Heart right ventricle (tissue), 16 donors: Measurements from ENCODE around the gene PPP1R9B. TPM values are rescaled to one million over a fixed set of nuclear protein-coding genes. Genes with fewer than 3 reads are reported as not detected.

Source experiments
- ATAC-seq, 8 donors: fragments of 200-7000 bp; cut with Tn5 transposase; one replicate each; pipeline ENCODE4 v1.9.1; 2020; ENCODE audit warnings: mild to moderate bottlenecking in 8 of 8, moderate library complexity in 8 of 8, moderate number of reproducible peaks in 1 of 8
- DNase-seq, 2 donors: peaks; one replicate each; pipeline ENCODE4 v3.0.0-alpha.2; 2020
- H3K27ac ChIP-seq, 10 donors: fragments of 200-600 bp; sonication (generic) in 2 of 10; one replicate each; pipeline versions ENCODE4 v1.5.0 to v1.8.0; 2020 to 2022; ENCODE audit warnings: mild to moderate bottlenecking in 3 of 10
- H3K27me3 ChIP-seq, 7 donors: fragments of 200-600 bp; one replicate each; pipeline ENCODE4 v1.8.0; 2021 to 2022; ENCODE audit warnings: mild to moderate bottlenecking in 2 of 7
- H3K36me3 ChIP-seq, 9 donors: fragments of 200-600 bp; sonication (generic) in 1 of 9; one replicate each; pipeline versions ENCODE4 v1.5.0 to v1.8.0; 2020 to 2022; ENCODE audit warnings: mild to moderate bottlenecking in 2 of 9
- H3K4me1 ChIP-seq, 9 donors: fragments of 200-600 bp; sonication (generic) in 1 of 9; one replicate each; pipeline versions ENCODE4 v1.5.0 to v1.8.0; 2020 to 2022; ENCODE audit warnings: mild to moderate bottlenecking in 4 of 9
- H3K4me3 ChIP-seq, 10 donors: fragments of 200-600 bp; sonication (generic) in 2 of 10; one replicate each; pipeline versions ENCODE4 v1.5.0 to v1.8.0; 2020 to 2022; ENCODE audit warnings: mild to moderate bottlenecking in 7 of 10, moderate library complexity in 2 of 10
- H3K9me3 ChIP-seq, 11 donors: fragments of 200-600 bp in 10 of 11; sonication (generic) in 2 of 11; one replicate each; pipeline versions ENCODE4 v1.5.0 to v1.8.0; 2013 to 2022; ENCODE audit warnings: mild to moderate bottlenecking in 2 of 11, control low read depth in 1 of 11, moderate library complexity in 1 of 11
- WGBS, 2 donors: extraction: QIAGEN DNeasy Blood & Tissue Kit; methylation state at CpG; one replicate each; pipeline ENCODE4 v1.1.7; 2013; ENCODE audit warnings: inconsistent platforms in 1 of 2; 5-methylcytosine and 5-hydroxymethylcytosine counted together
- intact Hi-C, 10 donors: fragments of 100-400 bp; cut with DNase I; formaldehyde crosslinking; loops; one replicate each; pipeline versions ENCODE4 v1.11.1 to v1.14.2; 2022
- polyA plus RNA-seq, 2 donors: library from polyadenylated mRNA; stranded (reverse); fragments of 200-250 nt; gene quantifications; one replicate each; pipeline ENCODE4 v1.2.3, GENCODE V29; 2013
- total RNA-seq, 10 donors: library from RNA; stranded (reverse); fragmentation: NEBNext Ultra II Directional in 3 of 10; extraction: Animal tissue kit (Norgen Biotek cat#: 25700) in 3 of 10; gene quantifications; one replicate each; pipeline versions ENCODE4 v1.2.1 to v1.2.4, GENCODE V29; 2021 to 2023
- TF ChIP-seq, protein P1 (sequence below), 9 donors: fragments of 200-600 bp; sonication (generic) in 2 of 9; IDR thresholded peaks; one replicate each; pipeline versions ENCODE4 v1.5.0 to v1.8.0; 2021 to 2022; ENCODE audit warnings: antibody characterized with exemption in 9 of 9, mild to moderate bottlenecking in 5 of 9, moderate library complexity in 1 of 9
- donor health status: Arrhythmogenic right ventricular cardiomyopathy.
- donor health status: ischemic (EF 13 %, LVEDD 7.1; RV severe dilation, severe dysfunction).
- donor health status: healthy with polysubstance abuse.
- donor health status: DM: no; HTN: yes; CAD: no.
- donor health status: DM: no; HTN: no; CAD: no.
- donor health status: ischemic (EF 25% LVEDD 6.9; RV normal size, moderate dysfunction).
- donor health status: ischemic (EF 25% LVEDD 5.7; RV mildly dilated, moderate dysfunction).
- donor health status: healthy.
- donor health status: DM: yes; HTN: yes; CAD: no.
- donor health status: Ischemic cardiomyopathy.
- donor health status: ischemic (EF 35%, LVEDD 5.7; RV mildly dilated, moderate dysfunction).
- donor health status: nonischemic (EF 11% LVEDD 7.7; RV severe dilation, severe dysfunction).
- donor health status: DM: yes; HTN: yes; CAD: no.
- donor health status: PGD.
- donor health status: ischemic (EF 29% LVEDD 5.4; RV normal size, mild dysfunction).
- donor health status: nonischemic (EF 23%, LVEDD 6.1; RV moderate dilation, normal function).

PPP1R9B gene
- total and polyA plus RNA-seq, 12 donors: 17.3 to 45.4 (median 26.9) TPM

DNA sequence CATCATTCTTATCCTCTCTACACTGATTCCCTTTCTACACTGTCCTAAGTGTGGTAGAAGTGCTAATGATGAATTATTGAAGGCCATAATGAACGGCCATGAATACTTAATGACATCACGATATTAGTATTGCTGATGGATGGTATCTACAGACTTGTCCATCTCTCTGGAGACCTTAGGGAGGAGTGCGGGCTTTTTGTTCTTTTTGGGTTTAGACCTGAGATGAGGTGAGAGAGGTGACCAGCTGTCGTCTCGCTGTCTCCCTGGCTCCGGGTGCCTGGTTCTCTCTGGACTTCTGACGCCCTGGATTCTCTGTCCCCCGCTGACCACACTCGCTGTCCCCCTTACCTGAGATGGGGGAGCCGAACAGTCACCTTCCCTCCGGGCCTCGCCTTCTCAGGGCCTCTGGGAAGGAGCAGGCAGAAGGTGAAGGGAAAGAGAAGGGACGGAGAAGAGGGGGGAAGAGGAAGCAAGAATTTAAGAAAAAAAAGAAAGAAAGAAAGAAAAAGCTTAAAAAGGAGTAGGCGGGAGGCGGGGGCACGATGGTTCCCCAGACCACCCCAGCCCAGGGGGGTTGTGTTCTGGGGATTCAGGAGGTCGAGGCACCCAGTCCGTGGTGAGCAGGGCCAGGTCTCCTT is 32.4 kb upstream of the PPP1R9B start:
- H3K4me3 ChIP-seq: no peak overlapping the region
- 79 to 87% methylated on average over 18 of the region's 18 CpGs for WGBS, 2 donors
- ATAC-seq: no peak
- H3K4me1 ChIP-seq: peaks cover 10 to 31% (median 11%) of the 10 kb centered on the region in 9 donors
- no peaks in the 10 kb centered on the region for H3K27me3 ChIP-seq
- TF ChIP-seq, protein P1, sequence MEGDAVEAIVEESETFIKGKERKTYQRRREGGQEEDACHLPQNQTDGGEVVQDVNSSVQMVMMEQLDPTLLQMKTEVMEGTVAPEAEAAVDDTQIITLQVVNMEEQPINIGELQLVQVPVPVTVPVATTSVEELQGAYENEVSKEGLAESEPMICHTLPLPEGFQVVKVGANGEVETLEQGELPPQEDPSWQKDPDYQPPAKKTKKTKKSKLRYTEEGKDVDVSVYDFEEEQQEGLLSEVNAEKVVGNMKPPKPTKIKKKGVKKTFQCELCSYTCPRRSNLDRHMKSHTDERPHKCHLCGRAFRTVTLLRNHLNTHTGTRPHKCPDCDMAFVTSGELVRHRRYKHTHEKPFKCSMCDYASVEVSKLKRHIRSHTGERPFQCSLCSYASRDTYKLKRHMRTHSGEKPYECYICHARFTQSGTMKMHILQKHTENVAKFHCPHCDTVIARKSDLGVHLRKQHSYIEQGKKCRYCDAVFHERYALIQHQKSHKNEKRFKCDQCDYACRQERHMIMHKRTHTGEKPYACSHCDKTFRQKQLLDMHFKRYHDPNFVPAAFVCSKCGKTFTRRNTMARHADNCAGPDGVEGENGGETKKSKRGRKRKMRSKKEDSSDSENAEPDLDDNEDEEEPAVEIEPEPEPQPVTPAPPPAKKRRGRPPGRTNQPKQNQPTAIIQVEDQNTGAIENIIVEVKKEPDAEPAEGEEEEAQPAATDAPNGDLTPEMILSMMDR (IDR thresholded peaks at IDR 0.05): no peak
- no peak for DNase-seq
- intact Hi-C loops: no loop called here
- no peaks in the 10 kb centered on the region for H3K9me3 ChIP-seq
- H3K36me3 ChIP-seq: peaks cover 0 to 33% (median 8%) of the 10 kb centered on the region in 9 donors
- peak overlapping the region in 1 of 10 donors; percentile 36 for H3K27ac ChIP-seq

DNA sequence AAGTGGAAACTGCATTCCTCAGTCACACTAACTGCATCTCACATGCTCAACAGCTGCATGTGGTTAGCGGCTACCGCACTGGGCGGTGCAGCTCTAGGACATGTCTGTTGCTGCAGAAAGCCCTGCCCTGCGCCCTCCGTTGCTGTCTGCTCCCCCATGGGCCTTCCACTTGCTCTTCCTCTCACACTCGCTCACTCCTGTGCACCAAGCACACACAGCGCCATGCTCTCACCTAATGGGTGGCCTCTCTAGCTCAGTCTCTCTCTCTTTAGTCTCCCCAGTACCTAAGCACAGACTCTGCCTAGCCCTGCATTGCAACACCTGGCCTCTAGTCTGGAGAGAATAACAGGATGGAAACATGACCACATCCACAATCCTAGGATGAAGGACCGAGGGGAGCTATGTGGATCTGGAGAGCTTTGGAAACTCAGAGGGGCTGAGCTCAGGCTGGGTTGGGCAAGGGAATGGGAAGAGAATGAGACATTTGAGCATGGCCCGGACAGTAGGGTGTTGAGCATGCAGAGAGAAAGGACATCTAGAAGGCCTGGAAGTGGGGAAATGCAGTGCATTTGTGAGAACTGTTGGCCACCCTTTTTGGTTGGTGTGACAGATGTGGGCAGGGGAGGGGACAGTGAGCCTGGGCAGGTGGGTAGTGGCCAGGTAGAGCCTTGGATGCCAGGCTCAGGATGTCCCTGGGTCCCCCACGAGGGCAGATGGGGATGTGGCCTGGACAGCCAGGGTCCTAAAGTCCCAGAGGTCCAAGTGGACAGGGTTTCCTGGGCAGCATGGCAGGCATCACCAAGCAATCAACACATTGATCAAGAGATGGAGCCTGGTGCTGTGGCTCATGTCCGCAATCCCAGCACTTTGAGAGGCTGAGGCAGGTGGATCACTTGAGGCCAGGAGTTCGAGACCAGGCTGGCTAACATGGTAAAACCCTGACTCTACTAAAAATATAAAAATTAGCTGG is 31.4 kb upstream of the PPP1R9B start:
- Histone ChIP-seq H3K9me3 (no peaks in the 10 kb centered on the region), H3K4me1 (peaks cover 17 to 41% (median 21%) of the 10 kb centered on the region in 9 donors), H3K27ac (peak overlapping the region in 2 of 10 donors; percentile 4 to 7), H3K27me3 (no peaks in the 10 kb centered on the region), H3K36me3 (peaks cover 0 to 23% (median 8%) of the 10 kb centered on the region in 9 donors), H3K4me3 (no peak overlapping the region)
- 80 to 82% methylated on average over 12 of the region's 12 CpGs for WGBS, 2 donors
- no peak for DNase-seq
- intact Hi-C loops: no loop called here
- ATAC-seq: no peak
- TF ChIP-seq, protein P1 (IDR thresholded peaks at IDR 0.05): no peak

DNA sequence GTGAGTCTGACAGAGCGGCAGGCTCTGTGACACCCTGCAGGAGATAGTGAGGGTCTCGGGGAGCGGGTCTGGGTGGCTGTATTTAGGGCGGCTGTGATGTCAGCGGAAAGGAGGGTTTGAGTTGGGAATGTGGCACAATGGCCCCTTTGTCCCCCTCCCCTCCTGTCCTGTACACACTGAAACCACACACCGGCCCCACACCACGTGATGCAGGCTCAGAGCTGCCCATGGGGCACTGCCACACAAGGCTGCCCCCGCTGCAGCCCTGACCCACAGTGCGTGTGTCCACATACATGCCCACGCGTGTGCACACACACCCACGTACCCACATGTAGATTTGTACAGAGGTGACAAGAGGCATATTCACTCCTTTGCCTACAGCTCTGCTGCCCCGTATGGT is 30.7 kb upstream of the PPP1R9B start:
- Histone ChIP-seq H3K27me3 (no peaks in the 10 kb centered on the region), H3K36me3 (peaks cover 0 to 16% (median 6%) of the 10 kb centered on the region in 9 donors), H3K27ac (no peak overlapping the region), H3K4me1 (peaks cover 21 to 48% (median 27%) of the 10 kb centered on the region in 9 donors), H3K4me3 (no peak overlapping the region), H3K9me3 (no peaks in the 10 kb centered on the region)
- intact Hi-C loops: no loop called here
- TF ChIP-seq, protein P1 (IDR thresholded peaks at IDR 0.05): no peak
- WGBS, 2 donors: 91 to 94% methylated on average over 13 of the region's 13 CpGs
- DNase-seq (no peak), ATAC-seq (no peak)

DNA sequence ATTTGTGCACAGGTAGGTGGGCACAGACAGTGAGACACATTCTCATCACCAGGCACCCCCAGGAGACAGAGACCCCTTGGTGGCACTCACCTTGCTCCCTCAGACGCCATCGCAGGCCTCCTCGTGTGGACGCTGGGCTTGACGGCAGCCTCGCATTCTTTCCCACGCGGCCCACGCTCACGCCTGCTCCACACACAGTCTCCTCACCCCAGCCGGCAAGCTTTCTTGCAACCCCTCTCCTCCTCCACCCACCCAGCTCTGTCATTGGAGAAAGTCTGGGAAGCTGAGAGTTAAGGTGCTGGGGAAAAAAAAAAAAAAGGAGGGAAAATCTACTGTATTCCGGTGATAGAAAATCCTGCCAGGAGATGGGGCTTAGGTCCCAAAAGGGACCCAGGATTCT is 30.1 kb upstream of the PPP1R9B start:
- no peak overlapping the region for H3K4me3 ChIP-seq
- whole genome bisulfite sequencing, 2 donors: 82 to 83% methylated on average over 12 of the region's 12 CpGs
- DNase-seq: no peak
- intact Hi-C loops: no loop called here
- no peak overlapping the region for H3K27ac ChIP-seq
- no peaks in the 10 kb centered on the region for H3K27me3 ChIP-seq
- H3K9me3 ChIP-seq: no peaks in the 10 kb centered on the region
- peaks cover 0 to 11% (median under 1%) of the 10 kb centered on the region in 9 donors for H3K36me3 ChIP-seq
- ATAC-seq: no peak
- TF ChIP-seq, protein P1 (IDR thresholded peaks at IDR 0.05): no peak
- peaks cover 21 to 48% (median 32%) of the 10 kb centered on the region in 9 donors for H3K4me1 ChIP-seq
